Measurements from ENCODE around the gene CHRNA9.

GRCh38 chr4:40354158-40354557, 19.0 kb downstream of the CHRNA9 start:
- TF ChIP-seq CTCF (IDR thresholded peaks at IDR 0.05) (no peak), ZFX (IDR thresholded peaks at IDR 0.05; ENCODE audit: borderline replicate concordance) (no peak)

Data from 22Rv1 (cell line).